ENCODE measurements around the gene FN1.
A peak's percentile ranks its signal among the peaks of the same experiment; 100 is the strongest.
"Not testable (repeated sequence)": the region's sequence is repeated elsewhere in the genome, so short reads cannot be mapped to it uniquely, and the experiment has no call there.

FN1 gene

DNA sequence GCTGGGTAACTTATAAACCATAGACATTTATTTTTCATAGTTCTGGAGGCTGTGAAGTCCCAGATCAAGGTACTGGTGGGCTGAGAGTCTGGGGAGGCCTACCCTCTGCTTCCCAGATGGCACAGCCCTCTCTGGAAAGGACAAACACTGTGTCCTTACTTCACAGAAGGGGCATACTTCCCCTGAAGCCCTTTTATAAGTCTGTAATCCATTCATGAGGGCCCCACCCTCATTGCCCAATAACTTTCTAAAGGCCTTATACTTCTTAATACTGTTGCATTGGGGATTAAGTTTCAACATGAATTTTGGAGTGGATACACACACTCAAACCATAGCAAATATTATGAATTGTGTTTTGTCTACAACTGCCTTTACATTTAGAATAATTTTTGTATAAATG, 88.0 kb downstream of the FN1 start:
- no peak for DNase-seq (ENCODE audit: low read depth in 2 of 2)

- no peak for DNase-seq (ENCODE audit: low read depth in 2 of 2)
These were observed 96.8 kb downstream of the FN1 start for GRCh38 chr2:215338883-215339679.

- DNase-seq (ENCODE audit: low read depth in 2 of 2), result no peak
These were observed 102.8 kb downstream of the FN1 start for GRCh38 chr2:215332872-215333595.

GRCh38 chr2:215328066-215328465, 107.8 kb downstream of the FN1 start:
- no peak for DNase-seq (ENCODE audit: low read depth in 2 of 2)

DNA sequence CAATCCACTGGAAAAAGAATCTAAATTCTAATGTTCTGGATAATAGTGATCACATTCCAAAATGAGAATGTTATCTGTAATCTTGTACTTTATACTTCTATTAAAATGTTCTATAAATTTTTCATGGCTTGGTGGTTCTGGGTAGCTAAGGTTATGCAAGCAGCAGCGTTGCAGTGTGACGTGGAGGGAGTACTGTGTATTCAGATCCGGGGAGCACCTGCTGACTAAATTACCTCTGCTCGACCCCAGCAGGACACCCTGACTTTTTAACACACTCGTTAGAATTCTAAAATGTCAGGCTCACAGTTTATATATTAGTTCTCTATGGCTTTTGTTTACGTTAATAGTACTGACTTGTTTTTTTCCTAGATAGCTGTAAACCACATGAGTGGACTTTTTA, 111.1 kb downstream of the FN1 start:
- DNase-seq (ENCODE audit: low read depth in 2 of 2), result no peak

GRCh38 chr2:215320679-215321078, 115.2 kb downstream of the FN1 start:
- DNase-seq (ENCODE audit: low read depth in 2 of 2), result no peak

- DNase-seq (ENCODE audit: low read depth in 2 of 2), result no peak
These were observed 115.8 kb downstream of the FN1 start for GRCh38 chr2:215320102-215320501.

DNA sequence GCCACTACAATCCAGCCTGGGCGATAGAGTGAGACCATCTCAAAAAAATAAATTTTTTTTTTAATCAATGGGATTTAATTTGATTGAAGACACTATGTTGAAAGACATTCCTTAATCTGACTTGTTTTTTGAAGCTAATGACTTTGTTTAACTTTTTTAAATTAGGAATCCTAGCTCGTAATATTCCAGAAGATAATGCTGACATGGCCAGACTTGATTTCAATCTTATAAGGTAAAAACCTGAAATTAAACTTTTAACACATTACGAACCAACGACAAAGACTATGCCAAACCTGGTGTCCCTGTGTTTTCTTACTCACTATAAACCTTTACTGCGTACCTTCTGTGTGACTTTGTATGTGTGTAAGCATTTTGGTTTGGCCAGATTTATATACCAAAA, 116.4 kb downstream of the FN1 start:
- DNase-seq (ENCODE audit: low read depth in 2 of 2), result no peak

DNA sequence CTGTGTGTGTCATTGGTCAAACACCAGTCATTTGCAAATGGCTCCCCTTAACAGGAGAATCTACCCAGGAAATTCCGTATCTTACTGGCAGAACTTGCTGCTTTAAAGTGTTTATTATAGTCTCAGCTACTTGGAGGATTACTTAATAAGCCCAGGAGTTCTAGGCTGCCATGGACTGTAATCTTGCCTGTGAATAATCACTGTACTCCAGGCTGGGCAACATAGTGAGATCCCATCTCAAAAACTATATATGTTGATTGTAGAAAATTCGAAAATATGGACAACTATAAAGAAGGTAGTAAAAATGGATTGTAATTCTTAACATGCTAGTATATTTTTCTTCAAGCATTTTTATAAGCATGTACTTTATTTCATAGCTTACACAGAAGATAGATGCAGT, 119.5 kb downstream of the FN1 start:
- no peak for DNase-seq (ENCODE audit: low read depth in 2 of 2)

DNA sequence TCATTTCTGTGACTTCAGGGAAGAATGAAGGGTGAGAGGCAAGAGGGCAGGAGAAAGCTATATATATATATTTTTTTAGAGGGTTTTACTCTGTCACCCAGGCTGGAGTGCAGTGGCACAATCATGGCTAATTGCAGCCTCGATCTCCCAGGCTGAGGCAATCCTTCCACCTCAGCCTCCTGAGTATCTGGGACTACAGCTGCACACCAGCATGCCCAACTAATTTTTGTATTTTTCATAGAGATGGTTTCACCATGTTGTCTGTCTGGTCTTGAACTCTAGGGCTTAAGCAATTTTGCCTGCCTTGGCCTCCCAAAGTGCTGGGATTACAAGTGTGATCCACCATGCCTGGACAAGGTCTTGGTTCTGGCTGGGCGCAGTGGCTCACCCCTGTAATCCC, 120.6 kb downstream of the FN1 start:
- no peak for DNase-seq (ENCODE audit: low read depth in 2 of 2)

DNA sequence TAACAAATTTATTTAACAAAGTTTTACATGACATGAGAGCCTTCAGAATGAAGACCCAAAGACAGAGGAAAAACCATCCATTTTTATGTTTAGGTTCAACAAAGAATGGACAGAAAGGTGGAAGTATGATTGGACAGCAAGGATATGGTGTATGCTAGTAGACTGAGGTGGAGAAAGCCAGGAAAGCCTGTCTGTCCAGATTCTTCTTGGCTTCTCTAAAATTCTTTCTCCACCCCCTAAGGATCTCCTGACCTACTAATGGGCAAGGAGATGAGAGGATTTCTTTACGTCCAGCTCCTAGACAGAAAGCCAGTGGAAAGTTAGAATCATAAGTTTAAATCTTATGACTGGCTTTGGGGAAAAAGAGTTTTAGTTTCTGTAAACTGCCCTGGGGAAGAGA, 121.0 kb downstream of the FN1 start:
- no peak for DNase-seq (ENCODE audit: low read depth in 2 of 2)

DNA sequence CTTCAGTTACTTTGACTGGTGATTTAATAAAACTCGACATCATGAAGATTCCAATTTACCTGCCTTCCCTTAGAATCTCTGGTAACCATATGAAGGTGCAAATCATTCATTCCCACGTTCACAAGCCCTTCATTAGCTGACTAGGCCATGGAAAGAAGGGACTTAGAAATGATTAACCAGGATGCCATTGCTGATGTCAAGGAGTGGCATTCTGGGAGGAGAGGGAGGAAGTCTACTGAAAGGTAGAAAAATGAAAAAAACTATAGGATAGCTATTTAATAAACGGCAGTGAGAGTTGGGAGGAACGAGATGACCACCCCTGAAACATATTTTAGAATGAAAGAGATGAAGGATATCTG, 122.6 kb downstream of the FN1 start:
- no peak for DNase-seq (ENCODE audit: low read depth in 2 of 2)

GRCh38 chr2:215311625-215312396, 124.1 kb downstream of the FN1 start, which contains the start of gene ATIC:
TSS of gene ATIC (plus strand) at chr2:215312059. CDS start at chr2:215312143, 84 bp downstream.
- peak; percentile 69 to 83 for DNase-seq (ENCODE audit: low read depth in 2 of 2)

GRCh38 chr2:215311259-215311624, 124.6 kb downstream of the FN1 start:
- not testable (repeated sequence) for DNase-seq (ENCODE audit: low read depth in 2 of 2)
